GM11168 (cell line): ENCODE data around the gene OTOS.

Experiments
- in situ Hi-C: fragments of 300-500 bp; cut with MboI; formaldehyde crosslinking; loops from one replicate; pipeline ENCODE4 v1.12.0; 2022; ENCODE audit warnings: low sequenced_read_pairs; ENCODE audit not compliant: unreplicated experiment

Gene OTOS

DNA sequence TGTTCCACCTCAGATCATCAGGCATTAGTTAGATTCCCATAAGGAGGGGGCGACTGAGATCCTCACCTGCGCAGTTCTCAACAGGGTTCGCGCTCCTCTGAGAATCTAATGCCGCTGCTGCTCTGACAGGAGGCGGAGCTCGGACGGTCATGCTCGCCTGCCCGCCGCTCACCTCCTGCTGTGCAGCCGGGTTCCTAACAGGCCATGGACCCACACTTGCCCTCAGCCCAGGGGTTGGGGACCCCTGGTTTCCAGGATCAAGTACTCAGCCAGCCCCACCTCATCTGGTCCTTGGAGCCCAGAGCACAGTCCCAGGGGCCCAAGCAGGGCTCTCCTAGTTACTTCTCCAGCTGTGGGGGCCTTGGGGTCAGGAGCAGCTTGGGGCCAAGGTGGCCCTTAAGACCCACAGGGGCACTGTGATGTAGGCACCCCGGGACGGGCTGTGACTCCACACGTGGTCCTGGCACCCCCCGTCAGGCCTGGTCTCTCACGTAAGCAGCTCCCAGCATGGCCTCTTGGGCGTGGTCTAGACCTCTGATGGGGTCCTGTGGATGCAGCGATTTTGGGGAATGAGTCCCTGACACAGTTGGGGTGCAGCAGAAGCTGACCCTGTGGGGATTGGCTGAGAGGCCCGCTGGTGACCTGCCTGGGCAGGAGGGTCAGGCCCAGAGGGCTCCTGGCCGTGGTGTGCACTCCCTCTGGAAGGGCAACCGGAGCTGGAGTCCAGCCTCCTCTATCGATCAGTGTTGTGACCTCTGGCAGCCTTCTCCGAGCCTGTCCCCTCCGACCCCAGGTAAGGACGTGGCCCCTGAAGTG lies 28.3 kb upstream of the OTOS start:
- in situ Hi-C loops, result no loop called here

DNA sequence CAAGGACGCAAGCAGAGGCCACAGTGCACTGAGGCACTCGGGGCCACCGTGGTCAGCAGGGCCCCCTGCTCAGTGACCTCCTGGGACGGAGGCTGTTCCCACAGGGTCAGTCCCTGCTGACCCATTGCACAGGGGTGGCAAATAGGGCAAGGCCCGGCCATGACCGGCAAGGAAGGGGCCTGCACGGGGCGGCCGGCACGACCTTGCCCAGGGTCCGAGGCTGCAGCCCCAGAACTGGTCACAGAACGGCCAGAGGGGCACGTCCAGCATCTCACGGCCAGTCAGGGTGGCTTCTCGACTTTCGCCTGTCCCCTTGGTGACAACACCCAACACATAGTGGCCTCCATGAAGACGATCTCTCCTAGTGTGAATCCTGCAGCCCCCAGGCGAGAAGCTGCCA lies 27.6 kb upstream of the OTOS start:
- in situ Hi-C loops, result no loop called here

DNA sequence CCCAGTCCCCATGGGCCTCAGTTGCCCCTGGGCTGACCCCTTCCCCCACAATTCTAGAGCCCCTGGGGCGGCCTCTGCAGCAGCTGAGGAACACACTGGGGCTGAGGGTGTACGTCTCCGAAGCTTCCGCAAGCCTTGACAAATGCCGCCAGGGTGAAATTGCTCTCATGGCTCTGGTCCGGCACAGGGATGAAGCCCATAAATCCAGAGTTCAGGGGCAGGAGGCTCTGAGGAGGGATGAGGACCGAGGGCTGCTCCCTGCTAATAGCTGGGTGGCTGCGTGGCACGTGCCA lies 27.1 kb upstream of the OTOS start:
- in situ Hi-C loops, result no loop called here

DNA sequence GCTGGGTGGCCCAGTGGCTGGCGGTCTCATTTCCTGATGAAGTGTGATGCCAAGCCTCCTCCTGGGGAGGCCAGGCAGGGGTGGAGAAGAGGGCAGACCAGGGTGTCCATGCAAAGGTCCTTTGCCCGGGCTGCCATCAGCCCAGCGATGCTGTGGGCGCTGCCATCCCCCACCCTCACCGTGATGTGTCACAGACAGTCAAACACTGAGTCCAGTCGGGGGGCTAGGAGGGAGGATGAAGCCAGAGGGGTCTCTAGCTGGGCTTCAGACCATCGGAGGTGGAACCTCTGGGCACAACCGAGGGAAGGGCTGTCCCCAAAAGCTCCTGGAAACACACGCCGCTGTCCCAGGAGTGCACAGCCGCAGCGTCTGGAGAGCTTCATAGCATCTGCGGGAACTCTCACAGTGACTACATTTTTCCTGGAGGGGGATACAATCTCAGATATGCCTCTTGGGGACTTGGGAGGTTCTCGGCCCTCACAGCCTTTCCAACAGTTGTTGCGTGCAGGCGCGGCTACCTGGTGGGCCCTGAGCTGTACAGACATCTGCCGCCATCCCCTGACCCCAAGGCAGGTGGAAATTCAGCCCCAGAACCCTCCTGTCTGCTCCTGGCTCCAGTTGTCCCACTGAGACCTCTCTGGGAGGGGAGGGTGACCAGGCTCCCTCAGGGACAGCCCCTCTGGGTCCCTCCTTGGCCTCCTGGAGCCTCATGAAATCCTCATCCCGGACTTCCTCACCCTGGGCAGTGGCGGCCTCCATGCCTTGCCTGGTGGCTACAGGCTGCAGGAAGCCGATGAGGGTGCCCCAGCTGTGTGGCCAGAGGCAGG lies 26.5 kb upstream of the OTOS start:
- in situ Hi-C loops, result no loop called here

DNA sequence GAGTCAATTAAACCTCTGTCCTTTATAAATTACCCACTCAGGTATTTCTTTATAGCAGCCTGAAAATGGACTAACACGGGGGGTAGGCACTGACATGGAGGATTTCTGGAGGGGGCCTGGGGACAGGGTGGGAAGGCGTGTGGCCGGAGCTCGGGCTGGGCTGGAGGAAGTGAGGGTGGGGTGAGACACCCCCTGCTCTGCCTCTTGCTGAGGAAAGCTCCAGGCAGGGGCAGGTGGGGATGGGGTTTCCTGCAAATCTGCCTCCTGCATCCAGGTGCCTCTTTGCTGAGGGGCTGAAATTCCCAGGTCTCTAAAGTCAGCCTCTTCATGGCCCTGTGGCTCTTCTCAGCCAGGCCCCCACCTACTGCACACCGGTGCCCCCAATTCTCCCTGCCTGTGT lies 25.7 kb upstream of the OTOS start:
- in situ Hi-C loops, result no loop called here

DNA sequence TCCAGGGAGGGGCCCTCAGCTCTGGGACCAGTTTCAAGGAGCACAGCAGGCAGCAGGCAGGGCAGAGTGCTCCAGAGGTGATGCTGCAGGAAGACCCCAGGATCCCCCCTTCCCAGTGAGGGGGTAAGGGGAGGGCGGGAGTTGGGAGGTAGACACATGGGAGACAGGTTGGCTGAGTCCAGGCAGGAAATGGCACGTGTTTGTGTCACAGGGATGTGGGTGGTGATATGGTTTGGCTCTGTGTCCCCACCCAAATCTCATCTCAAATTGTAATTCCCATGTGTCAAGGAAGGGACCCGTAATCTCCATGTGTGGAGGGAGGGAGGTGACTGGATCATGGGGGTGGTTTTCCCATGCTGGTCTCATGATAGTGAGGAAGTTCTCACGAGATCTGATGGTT lies 25.2 kb upstream of the OTOS start:
- in situ Hi-C loops, result no loop called here

DNA sequence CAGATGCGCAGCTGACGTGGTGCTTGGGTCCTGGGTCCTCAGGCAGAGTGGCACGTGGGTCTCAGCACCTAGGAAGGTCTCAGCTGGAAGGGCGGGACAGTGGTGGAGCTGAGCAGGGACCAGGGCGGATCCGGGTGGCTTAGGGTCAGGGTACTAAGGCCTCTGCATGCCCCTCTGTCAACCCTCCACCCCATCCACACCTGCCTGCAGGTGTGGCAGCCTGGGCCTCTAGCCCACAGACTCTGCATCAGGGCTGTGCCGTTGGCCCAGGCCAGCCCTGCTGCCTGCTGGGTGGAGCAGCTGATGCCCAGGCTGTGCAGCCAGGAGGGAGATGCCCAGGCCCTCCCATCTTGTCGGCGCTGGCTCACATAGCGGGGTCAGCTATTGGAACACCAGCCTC lies 24.6 kb upstream of the OTOS start:
- in situ Hi-C loops, result no loop called here

DNA sequence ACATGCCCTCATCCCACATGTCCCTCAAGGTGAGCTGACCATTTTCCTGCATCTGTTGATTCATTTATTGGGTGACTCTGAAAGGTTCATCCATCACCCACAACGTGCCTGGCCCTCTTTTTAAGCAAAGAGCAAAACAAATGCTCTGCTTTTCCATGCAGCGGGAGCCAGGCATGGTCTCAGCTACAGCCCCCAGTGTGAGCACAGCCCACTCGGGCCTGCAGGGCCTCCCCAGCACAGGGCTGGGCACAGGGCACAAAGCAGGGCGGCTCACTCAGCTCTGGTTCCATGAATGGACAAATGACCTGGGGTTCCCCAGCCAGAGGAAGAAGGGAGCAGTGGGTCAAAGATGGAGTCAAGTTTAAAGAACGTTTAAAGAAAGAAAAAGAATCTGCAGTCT lies 24.1 kb upstream of the OTOS start:
- in situ Hi-C loops, result no loop called here

DNA sequence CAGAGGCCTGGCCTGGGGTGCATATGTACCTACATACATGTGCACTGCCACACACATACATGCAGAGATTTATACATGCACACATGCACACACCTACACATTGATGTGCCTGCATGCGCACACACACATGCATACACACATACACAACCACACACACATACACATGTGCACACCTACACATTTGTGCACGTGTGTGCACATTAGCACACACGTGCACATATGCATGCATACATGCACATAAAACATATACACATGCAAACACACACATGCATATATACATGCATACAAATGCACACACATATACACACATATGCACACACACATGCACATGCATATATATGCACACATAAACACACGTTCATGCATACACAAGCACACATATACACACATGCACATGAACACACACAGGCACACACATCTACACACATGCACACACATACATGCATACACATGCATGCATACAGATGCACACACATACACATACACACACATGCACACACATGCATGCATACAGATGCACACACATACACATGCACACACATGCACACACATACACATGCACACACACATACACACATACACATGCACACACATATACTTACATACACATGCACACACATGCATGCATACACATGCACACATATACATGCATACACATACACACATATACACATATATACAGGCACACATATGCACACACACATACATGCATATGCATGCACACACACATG lies 23.6 kb upstream of the OTOS start:
- in situ Hi-C loops, result no loop called here

DNA sequence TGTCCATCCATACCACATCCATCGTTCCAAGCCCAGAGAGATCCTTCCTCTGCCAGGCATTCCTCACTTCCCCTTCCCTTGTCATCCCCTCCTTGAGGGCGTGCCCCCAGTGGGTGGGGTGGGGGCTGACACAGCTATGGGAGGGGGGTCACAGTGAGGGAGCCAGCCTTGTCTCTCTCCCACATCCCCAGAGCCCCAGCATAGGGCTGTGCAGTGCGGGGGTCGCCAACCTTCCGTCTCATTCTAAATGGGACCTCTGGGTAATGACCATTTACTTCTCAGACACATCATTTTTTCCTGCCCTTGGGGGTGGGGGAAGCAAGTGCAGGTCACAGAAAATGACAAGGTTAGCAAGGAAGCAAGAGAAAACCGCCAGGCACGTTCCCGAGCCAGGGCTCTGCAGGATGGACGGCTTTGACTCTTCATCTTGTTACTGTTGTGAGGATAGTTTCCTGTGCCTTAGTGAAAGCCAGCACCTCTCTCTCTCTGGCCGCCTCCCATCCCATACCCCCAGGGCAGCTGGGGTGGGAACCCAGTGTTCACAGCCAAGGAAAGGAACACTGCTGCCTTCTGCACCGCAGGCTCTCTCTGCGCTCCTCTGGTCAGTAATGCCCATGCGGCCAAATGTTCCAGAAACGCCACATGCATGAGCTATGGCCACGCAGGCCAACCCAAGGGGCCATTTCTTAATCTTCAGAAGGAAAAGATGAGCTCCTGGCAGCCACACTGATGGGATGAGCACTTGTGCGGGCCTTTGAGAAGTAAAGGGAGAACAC lies 22.7 kb upstream of the OTOS start:
- in situ Hi-C loops, result no loop called here

DNA sequence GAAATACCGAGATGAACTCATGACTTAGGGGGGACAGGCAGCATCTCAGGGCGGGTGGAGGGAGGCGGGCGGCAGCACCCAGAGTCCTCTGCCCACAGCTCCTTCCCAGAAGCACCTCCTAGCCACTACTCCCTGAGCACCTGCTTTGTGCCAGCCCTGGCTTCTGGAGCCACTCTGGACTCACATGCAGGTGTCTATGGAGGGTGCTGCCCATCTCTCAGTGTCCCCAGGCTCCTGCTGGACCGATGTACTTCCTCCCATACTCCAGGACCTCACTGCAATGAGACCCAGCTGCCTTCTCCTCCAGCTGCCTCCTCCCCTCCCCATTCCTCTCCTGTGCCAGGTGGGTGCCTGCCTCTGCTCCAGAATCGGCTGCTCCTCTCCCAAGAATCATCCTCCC lies 22.1 kb upstream of the OTOS start:
- in situ Hi-C loops, result no loop called here

DNA sequence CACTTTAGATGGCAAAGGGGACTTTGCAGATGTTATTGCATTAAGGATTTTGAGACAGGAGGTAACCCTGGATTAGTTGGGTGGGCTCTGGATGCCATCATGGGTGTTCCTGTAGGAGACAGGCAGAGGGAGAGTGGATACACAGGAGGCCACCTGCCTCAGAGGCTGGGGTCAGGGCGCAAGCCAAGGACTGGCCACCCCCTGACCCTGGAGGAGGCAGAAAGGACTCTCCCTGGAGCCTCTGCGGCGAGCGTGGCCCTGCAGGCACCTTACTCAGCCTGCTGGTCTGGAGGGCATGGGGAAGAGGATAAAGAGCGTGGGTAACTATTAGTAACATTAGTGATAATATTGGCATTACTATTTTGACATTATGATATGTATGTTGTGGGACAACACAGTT lies 21.6 kb upstream of the OTOS start:
- in situ Hi-C loops, result no loop called here

DNA sequence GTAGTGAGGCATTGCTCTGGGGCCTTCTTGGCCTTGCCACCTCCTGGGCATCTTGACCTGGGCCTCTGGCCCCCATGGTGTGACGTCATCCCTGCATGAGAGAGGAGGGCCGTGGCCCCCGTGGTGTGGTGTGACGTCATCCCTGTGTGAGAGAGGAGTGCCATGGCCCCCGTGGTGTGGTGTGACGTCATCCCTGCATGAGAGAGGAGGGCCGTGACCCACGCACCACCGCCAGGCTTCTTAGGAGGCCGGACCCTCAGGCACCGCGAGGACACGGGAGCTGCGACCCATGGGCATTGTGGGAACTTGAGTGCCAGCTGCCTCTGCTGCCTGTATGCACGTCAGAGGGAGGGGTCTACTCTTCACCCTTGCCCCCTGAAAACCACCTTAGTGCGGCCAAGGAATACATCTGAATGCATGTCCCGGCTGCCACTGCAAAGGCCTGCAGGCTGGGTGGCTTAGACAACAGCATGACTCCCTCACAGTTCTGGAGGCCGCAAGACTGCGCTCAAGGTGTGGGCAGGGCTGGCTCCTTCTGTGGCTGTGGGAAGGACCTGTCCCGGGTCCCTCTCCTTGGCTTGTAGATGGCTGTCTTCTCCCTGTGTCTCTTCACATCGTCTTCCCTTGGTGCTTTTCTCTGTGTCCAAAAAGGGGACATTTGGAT lies 20.8 kb upstream of the OTOS start:
- in situ Hi-C loops, result no loop called here

DNA sequence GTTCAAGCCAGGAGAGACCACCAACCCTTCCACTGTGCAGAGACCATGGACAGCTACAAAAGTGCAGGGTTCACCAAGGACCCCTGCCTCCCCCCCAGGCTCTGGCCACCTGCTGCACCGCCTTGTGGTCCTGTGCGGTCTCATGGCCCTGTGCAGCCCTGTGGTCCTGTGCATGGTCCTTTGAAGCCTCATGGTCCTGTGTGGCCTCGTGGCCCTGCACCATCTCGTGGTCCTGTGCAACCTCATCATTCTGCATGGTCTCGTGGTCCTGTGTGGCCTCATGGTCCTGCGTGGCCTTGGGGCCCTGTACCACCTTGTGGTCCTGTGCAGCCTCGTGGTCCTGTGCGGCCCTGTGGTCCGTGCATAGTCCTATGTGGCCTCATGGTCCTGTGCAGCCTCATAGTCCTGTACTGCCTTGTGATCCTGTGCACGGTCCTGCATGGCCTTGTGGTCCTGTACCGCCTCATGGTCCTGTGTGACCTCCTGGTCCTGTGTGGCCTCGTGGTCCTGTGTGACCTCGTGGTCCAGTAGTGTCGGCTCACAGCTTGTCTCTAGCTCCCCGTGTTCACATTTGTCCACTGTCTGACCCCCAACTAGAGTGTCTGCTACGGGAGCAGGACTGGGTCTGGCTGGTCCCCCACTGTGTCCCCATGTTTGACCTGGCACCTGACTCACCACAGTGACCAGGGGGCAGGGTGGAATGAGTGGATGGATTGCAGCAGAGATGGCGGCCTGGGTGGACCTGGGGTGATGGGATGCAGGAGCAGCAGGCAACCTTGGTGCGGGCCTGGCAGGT lies 20.0 kb upstream of the OTOS start:
- in situ Hi-C loops, result no loop called here

DNA sequence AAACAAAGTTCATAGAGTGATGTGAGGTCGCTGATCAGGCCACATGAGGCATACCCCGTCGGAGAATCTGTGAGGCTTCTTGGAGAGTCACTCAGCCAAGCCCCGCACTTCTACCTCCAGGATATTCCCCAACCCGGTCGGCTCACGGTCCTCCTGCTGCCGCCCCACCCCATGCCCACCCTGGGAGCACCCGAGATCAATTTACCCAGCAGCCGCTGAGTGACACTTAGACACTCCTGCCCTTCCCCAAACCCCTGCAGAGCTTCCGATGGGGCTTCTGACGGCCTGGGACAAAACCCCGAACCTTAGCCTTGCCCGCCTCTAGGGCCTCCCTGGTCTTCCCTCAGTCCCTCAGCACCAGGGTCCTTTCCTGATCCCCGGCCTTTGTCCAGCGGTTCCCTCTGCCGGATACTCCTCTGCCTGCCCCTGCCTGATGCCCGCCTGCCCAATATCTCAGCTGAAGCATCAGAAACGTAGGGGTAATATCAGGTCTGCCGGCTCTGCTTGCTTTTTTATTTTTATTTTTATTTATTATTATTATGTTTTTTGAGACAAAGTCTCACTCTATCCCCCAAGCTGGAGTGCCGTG lies 18.9 kb upstream of the OTOS start:
- in situ Hi-C loops, result no loop called here

DNA sequence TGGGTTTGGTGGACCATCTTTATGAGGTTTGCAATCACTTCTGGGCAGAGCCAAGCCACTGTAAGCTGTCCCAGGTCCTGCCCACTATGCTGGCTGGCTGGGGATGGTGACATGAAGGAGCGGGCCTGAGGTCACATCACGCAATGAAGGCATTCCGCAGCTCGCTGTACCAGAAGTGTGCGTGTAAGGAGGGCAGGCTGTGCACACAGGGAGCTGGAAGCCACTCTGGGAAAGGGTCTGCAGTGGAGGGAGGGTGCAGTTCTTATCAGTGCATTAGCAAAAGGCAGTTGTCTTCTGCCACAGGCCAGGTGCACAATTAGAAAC lies 16.7 kb upstream of the OTOS start:
- in situ Hi-C loops, result no loop called here

DNA sequence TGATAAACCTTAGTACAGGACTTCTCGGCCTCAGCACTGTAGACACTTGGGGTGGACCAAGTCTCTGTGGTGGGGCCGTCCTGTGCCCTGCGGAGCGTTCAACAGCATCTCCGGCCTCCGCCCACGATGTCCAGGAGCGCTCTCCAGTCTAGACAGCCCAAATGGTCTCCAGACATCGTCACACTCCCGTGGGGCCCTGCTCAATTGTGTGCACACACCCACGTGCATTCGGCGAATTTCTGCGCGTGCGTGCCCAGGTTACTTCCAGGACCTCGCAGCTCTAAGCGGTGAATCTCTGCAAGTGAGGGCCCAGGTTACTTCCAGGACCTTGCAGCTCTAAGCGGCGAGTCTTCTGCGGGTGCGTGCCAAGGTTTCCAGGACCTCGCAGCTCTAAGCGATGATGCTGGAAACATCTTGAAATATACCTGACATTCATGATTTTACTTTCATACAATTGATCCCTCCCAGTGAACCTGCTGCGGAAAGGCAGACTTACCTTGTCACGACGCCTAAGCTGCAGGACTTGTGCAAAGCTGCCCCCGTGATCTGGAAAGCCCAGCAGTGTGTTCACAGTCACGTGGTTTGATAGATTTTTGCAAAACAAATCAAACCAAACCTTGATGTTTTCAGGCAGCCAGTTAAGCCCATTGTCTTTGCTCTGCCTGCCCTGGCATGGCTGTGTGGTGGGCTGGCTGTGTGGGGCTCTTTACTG lies 16.1 kb upstream of the OTOS start:
- in situ Hi-C loops, result no loop called here

DNA sequence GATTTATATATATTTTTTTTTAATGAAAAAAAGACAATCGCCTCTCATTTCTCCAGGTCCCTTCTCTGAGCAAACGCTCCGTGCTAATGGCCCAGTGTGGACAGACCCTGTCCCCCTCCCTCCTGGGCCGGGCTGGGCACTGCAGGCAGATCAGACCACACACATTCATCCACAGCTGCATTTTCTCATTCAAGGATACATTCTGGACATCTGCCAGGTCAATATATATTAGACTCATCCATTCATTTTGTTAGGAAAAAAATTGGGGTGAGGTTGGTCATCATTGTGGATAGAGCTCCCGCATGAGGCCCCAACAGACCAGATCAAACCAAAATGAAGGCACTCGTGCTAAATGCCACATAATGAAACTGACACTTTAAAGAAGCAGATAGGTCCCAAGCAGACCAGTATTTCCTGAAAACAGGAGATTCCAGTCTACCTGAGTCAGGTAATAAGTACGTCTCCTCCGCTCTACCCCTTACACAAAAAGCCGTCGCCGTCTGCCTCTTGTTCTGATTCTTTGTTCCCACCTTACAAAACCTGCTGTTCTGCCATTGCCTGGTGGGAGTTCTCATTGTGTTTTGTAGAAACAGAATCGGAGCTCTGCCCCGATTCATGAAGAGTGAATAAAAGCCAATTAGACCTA lies 15.4 kb upstream of the OTOS start:
- in situ Hi-C loops, result no loop called here
